GM20431 (cell line): Measurements from ENCODE around the gene NR3C1.

Experiments used
- in situ Hi-C: fragments of 300-500 bp; cut with MseI, MboI; formaldehyde crosslinking; loops from one replicate; pipeline ENCODE4 v1.15.0; 2020; ENCODE audit warnings: low sequenced_read_pairs; ENCODE audit not compliant: unreplicated experiment

Gene NR3C1

GRCh38 chr5:143403593-143404415 lies at the start of gene NR3C1:
Gene NR3C1, minus strand, starts transcription at chr5:143403686. Its CDS starts 2,847 bp downstream, at chr5:143400839.
- in situ Hi-C loops: loop anchor here (25.0 kb wide), 2 partner anchors 392 to 408 kb away; partner anchors contain the start of gene HMHB1

GRCh38 chr5:143449772-143450171 lies 46.3 kb upstream of the NR3C1 start:
- in situ Hi-C loops: no loop called here

- in situ Hi-C loops: no loop called here
These were observed 45.0 kb upstream of the NR3C1 start for GRCh38 chr5:143448518-143448917.

GRCh38 chr5:143447983-143448382 lies 44.5 kb upstream of the NR3C1 start:
- in situ Hi-C loops: no loop called here

GRCh38 chr5:143446535-143447226 lies 43.2 kb upstream of the NR3C1 start:
- in situ Hi-C loops: no loop called here

GRCh38 chr5:143445776-143446175 lies 42.3 kb upstream of the NR3C1 start:
- in situ Hi-C loops: no loop called here

GRCh38 chr5:143443330-143443729 lies 39.8 kb upstream of the NR3C1 start:
- in situ Hi-C loops: no loop called here

GRCh38 chr5:143442385-143442784 lies 38.9 kb upstream of the NR3C1 start:
- in situ Hi-C loops: no loop called here

- in situ Hi-C loops: no loop called here
These were observed 37.1 kb upstream of the NR3C1 start for GRCh38 chr5:143440448-143441115.

GRCh38 chr5:143437666-143438273 lies 34.3 kb upstream of the NR3C1 start:
- in situ Hi-C loops: no loop called here

GRCh38 chr5:143436871-143437270 lies 33.4 kb upstream of the NR3C1 start:
- in situ Hi-C loops: no loop called here

- in situ Hi-C loops: no loop called here
These were observed 31.7 kb upstream of the NR3C1 start for GRCh38 chr5:143435210-143435657.

GRCh38 chr5:143434261-143435209 lies 31.0 kb upstream of the NR3C1 start:
- in situ Hi-C loops: no loop called here

GRCh38 chr5:143433670-143434069 lies 30.2 kb upstream of the NR3C1 start:
- in situ Hi-C loops: no loop called here

GRCh38 chr5:143432658-143433239 lies 29.3 kb upstream of the NR3C1 start:
- in situ Hi-C loops: no loop called here

GRCh38 chr5:143431789-143432188 lies 28.3 kb upstream of the NR3C1 start:
- in situ Hi-C loops: no loop called here

- in situ Hi-C loops: no loop called here
These were observed 25.4 kb upstream of the NR3C1 start for GRCh38 chr5:143428738-143429420.

GRCh38 chr5:143428155-143428554 lies 24.7 kb upstream of the NR3C1 start:
- in situ Hi-C loops: no loop called here
